ENCODE measurements around the gene YWHAE.
"Not testable (repeated sequence)": the region's sequence is repeated elsewhere in the genome, so short reads cannot be mapped to it uniquely, and the experiment has no call there.

Gene YWHAE

GRCh38 chr17:1379208-1379929 is 20.7 kb downstream of the YWHAE start:
- H3K4me3 ChIP-seq (ENCODE audit: low read depth, low read length), result no peak overlapping the region
- TF ChIP-seq CTCF (IDR thresholded peaks at IDR 0.05; ENCODE audit: borderline replicate concordance, insufficient read depth, low read depth, low read length), result no peak

- not testable (repeated sequence) for H3K4me3 ChIP-seq (ENCODE audit: low read depth, low read length)
Observed at GRCh38 chr17:1378476-1378860, 21.6 kb downstream of the YWHAE start.

- H3K4me3 ChIP-seq (ENCODE audit: low read depth, low read length), result no peak overlapping the region
- no peak for TF ChIP-seq CTCF (IDR thresholded peaks at IDR 0.05; ENCODE audit: borderline replicate concordance, insufficient read depth, low read depth, low read length)
Observed at GRCh38 chr17:1377334-1377733, 22.7 kb downstream of the YWHAE start.

- H3K4me3 ChIP-seq (ENCODE audit: low read depth, low read length), result no peak overlapping the region
- no peak for TF ChIP-seq CTCF (IDR thresholded peaks at IDR 0.05; ENCODE audit: borderline replicate concordance, insufficient read depth, low read depth, low read length)
Observed at GRCh38 chr17:1376061-1376460, 24.0 kb downstream of the YWHAE start.

DNA sequence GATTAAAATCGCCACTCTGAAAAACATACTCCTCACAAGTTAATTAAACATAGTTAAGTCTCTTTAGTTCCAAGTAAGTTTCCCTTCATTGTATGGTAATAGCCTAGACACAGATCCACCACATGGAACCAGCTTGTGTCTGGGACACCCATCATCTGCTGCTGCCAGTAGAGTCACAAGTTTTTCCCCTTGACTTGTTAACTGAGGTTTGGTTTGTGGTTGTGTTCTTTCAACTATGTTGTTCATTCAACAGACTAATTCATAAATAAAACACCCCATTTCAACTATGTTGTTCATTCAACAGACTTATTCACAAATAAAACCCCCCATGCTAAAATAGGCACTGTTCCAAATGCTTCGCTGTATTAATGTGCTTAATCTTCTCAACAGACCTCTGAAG is 24.4 kb downstream of the YWHAE start:
- no peak for TF ChIP-seq CTCF (IDR thresholded peaks at IDR 0.05; ENCODE audit: borderline replicate concordance, insufficient read depth, low read depth, low read length)
- no peak overlapping the region for H3K4me3 ChIP-seq (ENCODE audit: low read depth, low read length)

- no peak overlapping the region for H3K4me3 ChIP-seq (ENCODE audit: low read depth, low read length)
Observed at GRCh38 chr17:1374431-1375177, 25.4 kb downstream of the YWHAE start.

DNA sequence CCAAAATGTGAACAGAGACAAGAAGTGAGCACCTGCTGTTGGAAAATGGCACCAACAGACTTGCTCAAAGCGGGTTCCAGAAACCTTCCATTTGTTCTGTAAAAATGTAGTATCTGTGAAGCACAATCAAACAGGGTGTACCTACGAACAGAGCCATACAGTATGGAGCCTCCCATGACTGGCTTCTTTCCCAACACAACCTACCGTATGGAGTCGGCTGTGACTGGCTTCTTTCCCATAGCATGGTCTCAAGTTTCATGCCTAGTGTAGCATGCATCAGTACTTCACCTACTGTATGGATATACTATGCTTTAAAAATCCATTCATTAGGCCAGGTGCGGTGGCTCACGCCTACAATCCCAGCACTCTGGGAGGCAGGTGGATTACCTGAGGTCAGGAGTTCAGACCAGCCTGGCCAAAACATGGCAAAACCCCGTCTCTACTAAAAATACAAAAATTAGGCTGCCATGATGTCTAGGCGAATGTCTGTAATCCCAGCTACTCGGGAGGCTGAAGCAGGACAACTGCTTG is 26.2 kb downstream of the YWHAE start:
- no peak overlapping the region for H3K4me3 ChIP-seq (ENCODE audit: low read depth, low read length)
- TF ChIP-seq CTCF (IDR thresholded peaks at IDR 0.05; ENCODE audit: borderline replicate concordance, insufficient read depth, low read depth, low read length), result no peak

More at GRCh38 chr17:1374431-1375177, 25.4 kb downstream of the YWHAE start:
- no peak for TF ChIP-seq CTCF (IDR thresholded peaks at IDR 0.05; ENCODE audit: borderline replicate concordance, insufficient read depth, low read depth, low read length)

Data from GM12875 (cell line).